ENCODE measurements around the gene TEKT2.
A peak's percentile ranks its signal among the peaks of the same experiment; 100 is the strongest.

The TEKT2 gene

GRCh38 chr1:36086529-36087232, 2.8 kb downstream of the TEKT2 start:
- no peak for FAIRE-seq
- DNase-seq (ENCODE audit: insufficient read length, low spot score) = no peak

- FAIRE-seq (no peak), DNase-seq (ENCODE audit: insufficient read length, low spot score) (no peak)
Measured at GRCh38 chr1:36087233-36088123, 3.6 kb downstream of the TEKT2 start.

- no peak for FAIRE-seq
Measured at GRCh38 chr1:36088265-36088576, 4.3 kb downstream of the TEKT2 start.

GRCh38 chr1:36088577-36089392, 4.9 kb downstream of the TEKT2 start, which contains the start of gene ADPRS:
ADPRS (plus strand) TSS chr1:36088892; CDS start chr1:36088905, 13 bp downstream.
- DNase-seq (ENCODE audit: insufficient read length, low spot score) = peak; percentile 84
- FAIRE-seq = peak; percentile 65

More at GRCh38 chr1:36088265-36088576, 4.3 kb downstream of the TEKT2 start:
- DNase-seq (ENCODE audit: insufficient read length, low spot score) = no peak

- FAIRE-seq (no peak), DNase-seq (ENCODE audit: insufficient read length, low spot score) (no peak)
Measured at GRCh38 chr1:36089393-36090121, 5.7 kb downstream of the TEKT2 start.

GRCh38 chr1:36091141-36091540, 7.2 kb downstream of the TEKT2 start:
- DNase-seq (ENCODE audit: insufficient read length, low spot score) (no peak), FAIRE-seq (no peak)

- FAIRE-seq (no peak), DNase-seq (ENCODE audit: insufficient read length, low spot score) (no peak)
Measured at GRCh38 chr1:36091698-36092097, 7.8 kb downstream of the TEKT2 start.

- no peak for FAIRE-seq
- no peak for DNase-seq (ENCODE audit: insufficient read length, low spot score)
Measured at GRCh38 chr1:36092166-36092797, 8.4 kb downstream of the TEKT2 start.

- no peak for FAIRE-seq
- DNase-seq (ENCODE audit: insufficient read length, low spot score) = no peak
Measured at GRCh38 chr1:36092798-36093185, 8.9 kb downstream of the TEKT2 start.

- FAIRE-seq (no peak), DNase-seq (ENCODE audit: insufficient read length, low spot score) (no peak)
Measured at GRCh38 chr1:36093226-36093625, 9.3 kb downstream of the TEKT2 start.

GRCh38 chr1:36093929-36094328, 10.0 kb downstream of the TEKT2 start:
- DNase-seq (ENCODE audit: insufficient read length, low spot score) (no peak), FAIRE-seq (no peak)

GRCh38 chr1:36094621-36095061, 10.7 kb downstream of the TEKT2 start:
- DNase-seq (ENCODE audit: insufficient read length, low spot score) = no peak
- FAIRE-seq = no peak

- FAIRE-seq (no peak), DNase-seq (ENCODE audit: insufficient read length, low spot score) (no peak)
Measured at GRCh38 chr1:36095760-36096405, 12.0 kb downstream of the TEKT2 start.

- FAIRE-seq = no peak
- no peak for DNase-seq (ENCODE audit: insufficient read length, low spot score)
Measured at GRCh38 chr1:36096500-36097432, 12.9 kb downstream of the TEKT2 start.

GRCh38 chr1:36097693-36098585, 14.0 kb downstream of the TEKT2 start:
- no peak for DNase-seq (ENCODE audit: insufficient read length, low spot score)

GRCh38 chr1:36098650-36099365, 14.9 kb downstream of the TEKT2 start:
- no peak for FAIRE-seq
- DNase-seq (ENCODE audit: insufficient read length, low spot score) = no peak

More at GRCh38 chr1:36097693-36098585, 14.0 kb downstream of the TEKT2 start:
- FAIRE-seq = peak; percentile 13
